HTR-8/SVneo (cell line): ENCODE results near the gene BEND7.

ENCODE experiments used
- DNase-seq: peaks from one replicate; pipeline ENCODE4 v3.0.0; 2011; ENCODE audit warnings: low spot score, mixed read lengths; ENCODE audit not compliant: insufficient read length
- FAIRE-seq: peaks from 2 replicates; lab custom pipeline; 2011; peaks lifted over from hg19 to GRCh38; lab: Jason Lieb, UNC

The BEND7 gene

GRCh38 chr10:13395540-13395939 lies 133.3 kb downstream of the BEND7 start:
- DNase-seq (no peak), FAIRE-seq (no peak)

GRCh38 chr10:13393640-13394039 lies 135.2 kb downstream of the BEND7 start:
- FAIRE-seq: no peak

GRCh38 chr10:13392701-13393100 lies 136.1 kb downstream of the BEND7 start:
- no peak for DNase-seq

More at GRCh38 chr10:13393640-13394039, 135.2 kb downstream of the BEND7 start:
- no peak for DNase-seq

More at GRCh38 chr10:13392701-13393100, 136.1 kb downstream of the BEND7 start:
- FAIRE-seq: no peak
